Prostate gland (tissue), 2 donors: ENCODE measurements around the gene TBC1D14.

Source experiments
- POLR2A ChIP-seq: fragments of 450-650 bp; IDR thresholded peaks from one replicate; pipeline ENCODE4 v1.6.1; 2016; ENCODE audit warnings: antibody characterized with exemption, mild to moderate bottlenecking
- TF ChIP-seq, protein P1 (sequence below), 4 experiments: fragments of 200-600 bp in 2 of 4; fragments of 450-650 bp in 2 of 4; sonication (generic) in 2 of 4; IDR thresholded peaks; 1 replicate in 3 of 4; 2 replicates in 1 of 4; pipeline ENCODE4 v1.5.1; 2016 to 2019; ENCODE audit warnings: antibody characterized with exemption in 4 of 4, mild to moderate bottlenecking in 2 of 4, moderate library complexity in 2 of 4

DNA sequence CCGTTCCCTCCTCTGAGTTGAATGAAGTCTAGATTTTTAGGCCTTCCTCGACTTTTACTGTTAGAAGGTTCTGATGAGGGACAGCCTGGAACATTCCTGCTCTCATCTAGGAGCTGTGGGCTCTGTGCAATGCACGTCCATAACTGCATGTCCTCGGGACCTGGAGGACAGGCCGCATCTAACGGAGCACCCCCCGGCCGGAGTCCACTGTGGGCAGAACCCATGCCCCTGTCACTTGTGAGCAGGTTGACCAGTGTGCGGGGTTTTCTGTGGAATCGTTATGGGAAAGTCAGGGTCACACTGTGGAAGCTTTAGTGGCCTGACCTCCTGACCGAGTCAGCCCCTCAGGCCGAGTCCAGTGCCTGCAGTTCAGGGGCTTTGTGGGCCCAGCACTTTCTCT, 114.3 kb downstream of the TBC1D14 start:
- TF ChIP-seq, protein P1, sequence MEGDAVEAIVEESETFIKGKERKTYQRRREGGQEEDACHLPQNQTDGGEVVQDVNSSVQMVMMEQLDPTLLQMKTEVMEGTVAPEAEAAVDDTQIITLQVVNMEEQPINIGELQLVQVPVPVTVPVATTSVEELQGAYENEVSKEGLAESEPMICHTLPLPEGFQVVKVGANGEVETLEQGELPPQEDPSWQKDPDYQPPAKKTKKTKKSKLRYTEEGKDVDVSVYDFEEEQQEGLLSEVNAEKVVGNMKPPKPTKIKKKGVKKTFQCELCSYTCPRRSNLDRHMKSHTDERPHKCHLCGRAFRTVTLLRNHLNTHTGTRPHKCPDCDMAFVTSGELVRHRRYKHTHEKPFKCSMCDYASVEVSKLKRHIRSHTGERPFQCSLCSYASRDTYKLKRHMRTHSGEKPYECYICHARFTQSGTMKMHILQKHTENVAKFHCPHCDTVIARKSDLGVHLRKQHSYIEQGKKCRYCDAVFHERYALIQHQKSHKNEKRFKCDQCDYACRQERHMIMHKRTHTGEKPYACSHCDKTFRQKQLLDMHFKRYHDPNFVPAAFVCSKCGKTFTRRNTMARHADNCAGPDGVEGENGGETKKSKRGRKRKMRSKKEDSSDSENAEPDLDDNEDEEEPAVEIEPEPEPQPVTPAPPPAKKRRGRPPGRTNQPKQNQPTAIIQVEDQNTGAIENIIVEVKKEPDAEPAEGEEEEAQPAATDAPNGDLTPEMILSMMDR (IDR thresholded peaks at IDR 0.05), result no peak
- no peak for TF ChIP-seq POLR2A
